ENCODE data around the gene HIPK2.

HIPK2 gene

GRCh38 chr7:139821349-139822105, 43.7 kb upstream of the HIPK2 start:
- CTCF ChIA-PET, result interaction anchor here (1.1 kb wide), 1 partner anchor 12 kb away, joined by 3 read pairs; no protein-coding TSS in a partner anchor
- POLR2A ChIA-PET, result no interaction called here
- no peak for TF ChIP-seq CTCF (IDR thresholded peaks at IDR 0.05; ENCODE audit: control extremely low read depth, extremely low read depth, low read depth, missing control alignments)
- DNase-seq (ENCODE audit: extremely low spot score), result no peak

- DNase-seq (ENCODE audit: extremely low spot score), result no peak
- POLR2A ChIA-PET, result no interaction called here
- no peak for TF ChIP-seq CTCF (IDR thresholded peaks at IDR 0.05; ENCODE audit: control extremely low read depth, extremely low read depth, low read depth, missing control alignments)
- CTCF ChIA-PET, result no interaction called here
Measured at GRCh38 chr7:139820089-139820488, 42.3 kb upstream of the HIPK2 start.

GRCh38 chr7:139817249-139817648, 39.5 kb upstream of the HIPK2 start:
- DNase-seq (ENCODE audit: extremely low spot score), result no peak
- ChIA-PET CTCF (no interaction called here), POLR2A (no interaction called here)
- TF ChIP-seq CTCF (IDR thresholded peaks at IDR 0.05; ENCODE audit: control extremely low read depth, extremely low read depth, low read depth, missing control alignments), result no peak

- no peak for DNase-seq (ENCODE audit: extremely low spot score)
- POLR2A ChIA-PET, result no interaction called here
- CTCF ChIA-PET, result interaction anchor here (1.1 kb wide), 1 partner anchor 11 kb away, joined by 3 read pairs; no protein-coding TSS in a partner anchor
- no peak for TF ChIP-seq CTCF (IDR thresholded peaks at IDR 0.05; ENCODE audit: control extremely low read depth, extremely low read depth, low read depth, missing control alignments)
Measured at GRCh38 chr7:139813689-139814088, 35.9 kb upstream of the HIPK2 start.

- no peak for TF ChIP-seq CTCF (IDR thresholded peaks at IDR 0.05; ENCODE audit: control extremely low read depth, extremely low read depth, low read depth, missing control alignments)
- ChIA-PET CTCF (no interaction called here), POLR2A (no interaction called here)
- DNase-seq (ENCODE audit: extremely low spot score), result no peak
Measured at GRCh38 chr7:139813151-139813550, 35.4 kb upstream of the HIPK2 start.

DNA sequence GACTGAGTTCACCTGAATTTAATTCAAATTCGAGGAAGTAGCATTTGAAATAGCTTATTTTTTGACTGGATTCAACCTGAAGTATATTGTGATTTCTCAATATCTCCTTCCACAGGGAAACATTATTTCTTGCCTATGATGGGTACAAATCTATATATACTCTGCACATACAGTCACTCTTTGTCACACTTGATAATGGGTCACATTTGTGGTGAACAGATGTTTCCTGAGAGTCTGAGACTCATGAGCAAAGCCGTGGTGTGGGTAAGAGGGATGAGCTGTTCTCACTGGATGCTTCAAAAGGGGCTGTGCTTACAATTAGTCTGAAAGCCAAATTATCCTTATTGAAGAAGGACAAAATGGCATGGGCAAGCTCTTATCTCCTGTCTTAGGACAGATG, 33.3 kb upstream of the HIPK2 start:
- ChIA-PET CTCF (interaction anchor here (1.1 to 2.3 kb wide), 5 partner anchors 9 to 35 kb away, joined by 3 to 8 read pairs (median 3); no protein-coding TSS in a partner anchor), POLR2A (no interaction called here)
- no peak for TF ChIP-seq CTCF (IDR thresholded peaks at IDR 0.05; ENCODE audit: control extremely low read depth, extremely low read depth, low read depth, missing control alignments)
- DNase-seq (ENCODE audit: extremely low spot score), result no peak

All from GM10248 (cell line).